ENCODE data around the gene SIGLEC8. TPM values are rescaled to one million over a fixed set of nuclear protein-coding genes. Genes with fewer than 3 reads are reported as not detected.

The SIGLEC8 gene
- total RNA-seq, 1 experiment from 2014 or later, result not detected

GRCh38 chr19:51470966-51471365 lies 12.7 kb upstream of the SIGLEC8 start:
- POLR2A ChIA-PET, result no interaction called here
- DNase-seq (ENCODE audit: low read depth, low spot score), result no peak
- H3K36me3 ChIP-seq (ENCODE audit: control insufficient read depth in 1 of 2, insufficient read depth in 2 of 2, low read length in 2 of 2), result no peaks in the 10 kb centered on the region
- RAD21 ChIA-PET (ENCODE audit: low non-redundant PET in 1 of 2, low total read pairs in 2 of 2, uncharacterized antibody in 2 of 2, unreplicated experiment in 2 of 2), result no interaction called here
- BruUV-seq (replicated peaks), result no TSS peak
- no peak for TF ChIP-seq ZBTB33 (IDR thresholded peaks at IDR 0.05; ENCODE audit: extremely low read depth, insufficient replicate concordance, low read length)
- no peak for TF ChIP-seq RAD21 (IDR thresholded peaks at IDR 0.05; ENCODE audit: low read depth)
- no peak for TF ChIP-seq CEBPB (IDR thresholded peaks at IDR 0.05; ENCODE audit: low read depth)
- TF ChIP-seq MAX (IDR thresholded peaks at IDR 0.05), result no peak
- no peak for ATAC-seq
- no peak overlapping the region for H3K27ac ChIP-seq (ENCODE audit: low read depth, low read length)
- peaks cover 23% of the 10 kb centered on the region for H3K27me3 ChIP-seq (ENCODE audit: insufficient read depth, low read length)
- intact Hi-C loops (cut with micrococcal nuclease), result no loop called here
- no peak overlapping the region for H2AFZ ChIP-seq (ENCODE audit: low read depth, low read length, poor library complexity, severe bottlenecking)
- H3K79me2 ChIP-seq (ENCODE audit: insufficient read depth, low read length), result no peaks in the 10 kb centered on the region
- H3K4me3 ChIP-seq (replicated peaks in 1 of 2; ENCODE audit: low read depth in 1 of 2, low read length in 2 of 2), result no peak overlapping the region
- H3K9ac ChIP-seq (ENCODE audit: low read length), result no peak overlapping the region
- no peaks in the 10 kb centered on the region for H3K9me2 ChIP-seq (ENCODE audit: insufficient read depth)
- no peaks in the 10 kb centered on the region for H3K9me3 ChIP-seq (ENCODE audit: control insufficient read depth in 1 of 2, insufficient read depth in 1 of 2, low read depth in 1 of 2, low read length in 2 of 2)
- H3K4me2 ChIP-seq (ENCODE audit: low read length), result no peak overlapping the region
- H4K20me1 ChIP-seq (ENCODE audit: insufficient read depth), result no peaks in the 10 kb centered on the region
- CTCF ChIA-PET, result interaction anchor here (1.5 to 5.3 kb wide), 3 partner anchors 44 to 190 kb away, joined by 4 to 35 read pairs (median 19); no protein-coding TSS in a partner anchor
- H3K4me1 ChIP-seq (ENCODE audit: control insufficient read depth in 1 of 2, insufficient read depth in 2 of 2, low read length in 2 of 2), result peaks cover 4 to 13% of the 10 kb centered on the region in 2 experiments; a peak in 2 of 4 replicates

GRCh38 chr19:51469629-51470028 lies 11.4 kb upstream of the SIGLEC8 start:
- Histone ChIP-seq H2AFZ (ENCODE audit: low read depth, low read length, poor library complexity, severe bottlenecking) (no peak overlapping the region), H3K4me3 (replicated peaks in 1 of 2; ENCODE audit: low read depth in 1 of 2, low read length in 2 of 2) (no peak overlapping the region), H3K9ac (ENCODE audit: low read length) (no peak overlapping the region), H3K4me1 (ENCODE audit: control insufficient read depth in 1 of 2, insufficient read depth in 2 of 2, low read length in 2 of 2) (peaks cover 0 to 1% of the 10 kb centered on the region in 2 experiments; a peak in 1 of 4 replicates), H4K20me1 (ENCODE audit: insufficient read depth) (no peaks in the 10 kb centered on the region), H3K4me2 (ENCODE audit: low read length) (no peak overlapping the region), H3K27ac (ENCODE audit: low read depth, low read length) (no peak overlapping the region), H3K79me2 (ENCODE audit: insufficient read depth, low read length) (no peaks in the 10 kb centered on the region), H3K27me3 (ENCODE audit: insufficient read depth, low read length) (peaks cover 24% of the 10 kb centered on the region), H3K9me3 (ENCODE audit: control insufficient read depth in 1 of 2, insufficient read depth in 1 of 2, low read depth in 1 of 2, low read length in 2 of 2) (no peaks in the 10 kb centered on the region), H3K9me2 (ENCODE audit: insufficient read depth) (no peaks in the 10 kb centered on the region), H3K36me3 (ENCODE audit: control insufficient read depth in 1 of 2, insufficient read depth in 2 of 2, low read length in 2 of 2) (no peaks in the 10 kb centered on the region)
- DNase-seq (ENCODE audit: low read depth, low spot score) (no peak), ATAC-seq (no peak)
- intact Hi-C loops (cut with micrococcal nuclease), result no loop called here
- RAD21 ChIA-PET (ENCODE audit: low non-redundant PET in 1 of 2, low total read pairs in 2 of 2, uncharacterized antibody in 2 of 2, unreplicated experiment in 2 of 2), result no interaction called here
- POLR2A ChIA-PET, result no interaction called here
- no peak for TF ChIP-seq CEBPB (IDR thresholded peaks at IDR 0.05; ENCODE audit: low read depth)
- no peak for TF ChIP-seq SP1 (IDR thresholded peaks at IDR 0.05; ENCODE audit: low read depth)
- TF ChIP-seq SIN3A (IDR thresholded peaks at IDR 0.05; ENCODE audit: low read depth), result no peak
- TF ChIP-seq CBX3 (IDR thresholded peaks at IDR 0.05; ENCODE audit: low read depth), result no peak
- no peak for TF ChIP-seq CTCF (IDR thresholded peaks at IDR 0.05 in 2 of 3, conservative IDR thresholded peaks at IDR 0.05 in 1 of 3; ENCODE audit: borderline replicate concordance in 1 of 3, insufficient read depth in 1 of 3, low read depth in 2 of 3, low read length in 2 of 3)
- TF ChIP-seq EZH2 (IDR thresholded peaks at IDR 0.05), result no peak
- no peak for TF ChIP-seq ZBTB33 (IDR thresholded peaks at IDR 0.05; ENCODE audit: extremely low read depth, insufficient replicate concordance, low read length)
- no peak for TF ChIP-seq ATF3 (IDR thresholded peaks at IDR 0.05)
- TF ChIP-seq SRF (IDR thresholded peaks at IDR 0.05; ENCODE audit: low read depth), result no peak
- CTCF ChIA-PET, result interaction anchor here (1.5 kb wide), 1 partner anchor 187 kb away, joined by 3 read pairs; no protein-coding TSS in a partner anchor
- BruUV-seq (replicated peaks), result no TSS peak
